Measurements from ENCODE around the gene ADAMTSL1.

The ADAMTSL1 gene

DNA sequence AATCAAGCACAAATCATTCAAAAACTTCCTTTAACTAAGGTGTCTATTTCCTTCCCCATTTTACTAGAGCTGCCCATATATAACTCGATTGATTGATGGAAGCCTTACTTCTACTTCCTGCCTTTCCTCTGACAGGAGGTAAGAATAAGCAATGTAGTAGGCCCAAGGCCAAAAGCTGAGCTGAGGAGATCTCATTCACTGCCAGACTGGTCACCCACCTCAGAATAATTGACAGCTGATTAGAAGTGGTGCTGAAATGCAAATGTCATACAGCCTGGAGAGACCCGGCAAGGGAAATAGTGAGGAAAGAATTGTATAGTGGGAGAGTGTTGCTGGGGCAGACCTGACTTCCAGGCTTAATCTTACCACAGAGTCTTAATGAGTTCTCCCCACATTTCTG, 319.2 kb downstream of the ADAMTSL1 start:
- no peak overlapping the region for H3K4me3 Mint-ChIP-seq

DNA sequence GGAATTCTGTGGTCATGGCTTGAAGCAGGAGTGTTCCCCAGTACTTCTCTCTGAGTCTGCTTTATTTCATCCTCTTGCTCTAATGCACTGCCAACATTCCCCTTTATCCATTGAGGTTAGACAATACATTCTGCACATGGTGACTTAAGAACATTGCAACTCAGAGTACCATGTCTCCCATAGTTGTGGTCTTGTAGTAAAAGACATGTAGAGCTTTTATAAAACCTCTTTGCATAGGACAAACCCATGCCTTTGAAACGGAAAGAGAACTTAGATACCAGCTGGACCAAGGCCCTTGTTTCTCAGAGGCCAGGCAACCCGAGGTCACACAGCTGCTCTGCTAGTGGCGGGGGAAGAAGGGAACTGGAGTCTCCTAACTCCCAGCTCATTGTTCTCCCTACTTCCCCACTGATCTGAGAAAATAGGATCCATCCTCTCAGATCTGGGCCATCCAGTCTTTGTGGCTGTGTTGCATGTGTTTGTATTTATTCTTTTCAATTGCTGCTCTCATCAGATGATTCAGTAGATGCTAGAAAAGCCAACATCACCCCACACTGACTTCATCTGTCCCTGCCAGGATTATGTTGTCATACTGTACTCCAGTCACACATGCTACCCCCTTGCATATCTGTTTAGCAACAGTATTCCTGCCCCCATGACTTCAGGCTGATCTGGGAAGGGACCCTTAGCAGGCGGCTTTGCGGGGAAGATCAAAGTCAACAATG, 322.2 kb downstream of the ADAMTSL1 start:
- Mint-ChIP-seq H3K27ac (no peak overlapping the region), H3K9me3 (no peaks in the 10 kb centered on the region), H3K4me3 (no peak overlapping the region), H3K4me1 (ENCODE audit: low read depth) (no peaks in the 10 kb centered on the region), H3K36me3 (ENCODE audit: low read depth) (no peaks in the 10 kb centered on the region), H3K27me3 (ENCODE audit: low read depth) (no peaks in the 10 kb centered on the region)
- no peak for DNase-seq (ENCODE audit: low spot score)

More for the DNA sequence above, 319.2 kb downstream of the ADAMTSL1 start:
- DNase-seq (ENCODE audit: low spot score) = no peak
- Mint-ChIP-seq H3K4me1 (ENCODE audit: low read depth) (no peaks in the 10 kb centered on the region), H3K27me3 (ENCODE audit: low read depth) (no peaks in the 10 kb centered on the region), H3K9me3 (no peaks in the 10 kb centered on the region), H3K36me3 (ENCODE audit: low read depth) (no peaks in the 10 kb centered on the region), H3K27ac (no peak overlapping the region)

DNA sequence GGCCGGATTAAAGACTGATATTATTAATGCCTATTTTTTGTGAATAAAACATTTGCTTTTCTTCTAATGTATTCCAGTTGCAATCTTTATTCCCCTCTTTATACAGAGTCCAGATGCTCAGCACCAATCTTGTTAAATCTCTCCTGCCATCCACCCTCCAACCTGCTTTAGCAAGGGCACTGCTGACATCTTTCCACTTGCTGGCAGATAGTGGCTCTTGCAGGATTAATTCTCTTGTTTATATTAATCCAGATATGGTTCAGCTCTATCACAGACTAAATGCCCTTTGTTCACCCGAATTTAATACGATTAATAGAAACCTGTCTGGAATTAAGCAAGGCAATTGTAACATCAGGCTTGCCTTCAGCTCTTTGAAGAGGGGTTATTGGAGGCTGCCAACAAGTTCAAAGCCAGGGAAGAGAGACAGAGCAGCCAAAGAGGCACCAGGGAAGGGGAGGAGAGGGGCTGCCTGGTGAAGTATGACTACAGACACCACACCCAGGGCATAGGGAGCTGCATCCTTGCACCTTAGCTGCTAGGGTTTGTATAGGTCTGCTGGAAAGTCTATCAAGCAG, 322.8 kb downstream of the ADAMTSL1 start:
- H3K9me3 Mint-ChIP-seq = no peaks in the 10 kb centered on the region
- no peak overlapping the region for H3K27ac Mint-ChIP-seq
- no peak for DNase-seq (ENCODE audit: low spot score)
- no peaks in the 10 kb centered on the region for H3K36me3 Mint-ChIP-seq (ENCODE audit: low read depth)
- no peaks in the 10 kb centered on the region for H3K4me1 Mint-ChIP-seq (ENCODE audit: low read depth)
- no peak overlapping the region for H3K4me3 Mint-ChIP-seq
- H3K27me3 Mint-ChIP-seq (ENCODE audit: low read depth) = no peaks in the 10 kb centered on the region

DNA sequence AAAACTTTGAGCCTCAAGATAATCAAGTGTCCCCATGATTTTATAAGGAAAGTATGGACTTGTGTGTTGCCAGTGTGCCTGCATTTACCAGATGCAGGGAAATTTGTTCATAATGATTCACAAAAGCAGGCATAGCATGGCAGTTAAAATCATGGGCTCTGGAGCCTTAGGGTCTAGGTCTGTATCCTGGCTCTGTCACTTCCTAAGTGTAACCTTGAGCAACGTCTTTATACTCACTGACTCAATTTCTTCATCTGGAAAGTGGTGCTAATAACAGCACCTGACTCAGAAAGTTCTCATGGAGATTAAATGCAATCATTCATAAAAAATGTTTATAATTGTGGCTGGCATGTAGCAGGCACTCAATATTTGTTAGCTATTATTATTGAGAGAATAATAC, 324.2 kb downstream of the ADAMTSL1 start:
- Mint-ChIP-seq H3K36me3 (ENCODE audit: low read depth) (no peaks in the 10 kb centered on the region), H3K4me3 (no peak overlapping the region)
- DNase-seq (ENCODE audit: low spot score) = no peak

DNA sequence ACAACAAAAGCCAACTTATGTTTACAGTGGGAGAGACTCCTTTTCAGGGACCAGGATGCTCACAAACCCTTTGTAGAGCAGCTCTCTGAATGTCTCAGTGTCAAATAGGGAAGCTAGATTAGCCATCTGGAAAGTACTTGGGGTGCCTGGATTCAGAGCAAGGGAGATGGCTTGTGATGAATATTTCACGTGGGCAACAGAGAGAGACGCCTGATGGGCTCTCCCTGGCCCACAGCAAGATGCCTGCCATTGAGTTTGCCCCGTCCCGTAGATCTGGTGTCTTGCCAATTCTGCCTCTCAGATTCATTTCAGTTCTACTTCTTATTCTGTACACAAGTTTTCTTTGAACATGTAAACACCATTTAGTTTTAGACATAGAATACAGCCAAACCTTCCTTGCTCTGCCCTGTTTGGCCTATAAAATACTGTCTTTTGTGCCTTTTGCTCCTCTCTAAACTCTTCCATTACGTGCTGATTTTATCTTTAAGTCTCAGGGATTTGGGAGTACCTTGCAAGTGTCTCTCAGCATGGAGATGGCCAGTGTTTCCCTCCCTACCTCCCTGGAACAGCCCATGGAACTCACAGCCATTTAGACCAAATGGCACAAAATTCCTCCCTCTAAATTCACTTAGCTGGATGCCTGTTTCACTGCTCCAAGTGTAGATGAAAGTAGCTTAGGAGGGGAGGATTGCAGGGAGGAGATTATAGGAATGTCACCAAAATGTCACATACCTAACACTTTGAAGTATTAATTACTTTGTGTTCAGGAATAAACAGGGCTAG, 324.7 kb downstream of the ADAMTSL1 start:
- H3K4me1 Mint-ChIP-seq (ENCODE audit: low read depth) = no peaks in the 10 kb centered on the region
- H3K4me3 Mint-ChIP-seq = no peak overlapping the region
- H3K36me3 Mint-ChIP-seq (ENCODE audit: low read depth) = no peaks in the 10 kb centered on the region
- no peaks in the 10 kb centered on the region for H3K27me3 Mint-ChIP-seq (ENCODE audit: low read depth)
- no peaks in the 10 kb centered on the region for H3K9me3 Mint-ChIP-seq
- no peak overlapping the region for H3K27ac Mint-ChIP-seq
- no peak for DNase-seq (ENCODE audit: low spot score)

More for the DNA sequence above, 324.2 kb downstream of the ADAMTSL1 start:
- Mint-ChIP-seq H3K4me1 (ENCODE audit: low read depth) (no peaks in the 10 kb centered on the region), H3K9me3 (no peaks in the 10 kb centered on the region), H3K27ac (no peak overlapping the region), H3K27me3 (ENCODE audit: low read depth) (no peaks in the 10 kb centered on the region)

DNA sequence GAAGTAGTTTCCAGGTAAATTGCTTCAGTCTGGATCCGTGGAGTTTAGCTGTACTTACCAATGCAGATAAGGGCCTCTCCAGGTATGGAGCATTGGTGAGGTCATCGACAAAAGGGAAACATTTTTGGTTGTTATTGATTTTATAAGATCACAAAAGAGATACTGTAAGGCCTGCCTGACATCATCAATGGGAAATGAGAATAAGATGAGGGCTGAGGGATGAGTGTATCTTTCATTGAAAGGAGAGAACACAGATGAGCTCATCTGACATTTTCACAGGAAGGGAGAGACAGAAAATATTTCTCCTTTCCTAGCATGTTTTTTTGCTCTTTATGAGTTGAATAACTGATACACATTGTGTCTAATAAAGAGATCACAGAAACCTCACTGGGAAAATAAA, 325.5 kb downstream of the ADAMTSL1 start:
- no peak for DNase-seq (ENCODE audit: low spot score)
- Mint-ChIP-seq H3K27me3 (ENCODE audit: low read depth) (no peaks in the 10 kb centered on the region), H3K27ac (no peak overlapping the region), H3K9me3 (no peaks in the 10 kb centered on the region), H3K36me3 (ENCODE audit: low read depth) (no peaks in the 10 kb centered on the region), H3K4me1 (ENCODE audit: low read depth) (no peaks in the 10 kb centered on the region), H3K4me3 (no peak overlapping the region)

DNA sequence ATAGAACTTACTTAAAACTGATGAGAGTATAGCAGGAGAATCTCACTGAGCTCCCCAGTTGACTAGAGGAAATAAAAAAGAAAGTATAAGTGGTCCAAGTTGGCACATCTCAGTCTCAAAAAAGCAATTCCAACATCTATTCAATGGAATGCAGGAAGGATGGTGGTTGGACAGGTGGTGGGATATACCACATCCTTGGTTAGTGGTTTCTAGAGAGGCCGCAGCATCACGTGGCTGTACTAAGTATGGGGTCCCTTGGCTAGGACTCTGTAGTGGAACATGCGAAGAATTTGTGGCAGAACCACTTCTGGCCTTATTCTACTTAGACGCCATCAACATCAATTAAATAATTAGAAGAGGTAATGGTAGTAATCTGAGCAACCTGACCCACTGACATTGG, 326.6 kb downstream of the ADAMTSL1 start:
- Mint-ChIP-seq H3K27me3 (ENCODE audit: low read depth) (no peaks in the 10 kb centered on the region), H3K36me3 (ENCODE audit: low read depth) (no peaks in the 10 kb centered on the region), H3K4me3 (no peak overlapping the region), H3K27ac (no peak overlapping the region), H3K9me3 (no peaks in the 10 kb centered on the region), H3K4me1 (ENCODE audit: low read depth) (no peaks in the 10 kb centered on the region)
- DNase-seq (ENCODE audit: low spot score) = no peak

DNA sequence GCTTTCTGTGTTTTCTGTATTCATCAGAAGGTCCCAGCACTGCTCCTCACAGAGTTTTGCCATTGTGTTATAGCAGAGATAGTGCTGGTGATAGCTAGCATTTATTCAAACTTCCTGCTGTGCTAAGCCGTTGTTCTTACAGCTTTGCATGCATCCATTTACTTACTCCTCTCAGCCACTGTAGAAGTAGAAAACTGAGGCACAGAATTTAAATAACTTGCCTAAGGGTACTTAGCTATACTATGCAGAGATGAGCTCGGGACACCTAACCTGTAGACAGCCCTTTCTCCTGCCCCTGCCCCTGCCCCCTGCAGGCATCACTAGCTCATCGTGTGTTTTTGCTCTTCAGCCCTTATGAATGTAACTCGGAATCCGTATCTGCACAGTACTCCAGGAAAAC, 331.4 kb downstream of the ADAMTSL1 start:
- DNase-seq (ENCODE audit: low spot score) = no peak
- H3K9me3 Mint-ChIP-seq = no peaks in the 10 kb centered on the region
- no peak overlapping the region for H3K4me3 Mint-ChIP-seq
- H3K4me1 Mint-ChIP-seq (ENCODE audit: low read depth) = no peaks in the 10 kb centered on the region
- H3K27ac Mint-ChIP-seq = no peak overlapping the region
- H3K27me3 Mint-ChIP-seq (ENCODE audit: low read depth) = no peaks in the 10 kb centered on the region
- H3K36me3 Mint-ChIP-seq (ENCODE audit: low read depth) = no peaks in the 10 kb centered on the region

DNA sequence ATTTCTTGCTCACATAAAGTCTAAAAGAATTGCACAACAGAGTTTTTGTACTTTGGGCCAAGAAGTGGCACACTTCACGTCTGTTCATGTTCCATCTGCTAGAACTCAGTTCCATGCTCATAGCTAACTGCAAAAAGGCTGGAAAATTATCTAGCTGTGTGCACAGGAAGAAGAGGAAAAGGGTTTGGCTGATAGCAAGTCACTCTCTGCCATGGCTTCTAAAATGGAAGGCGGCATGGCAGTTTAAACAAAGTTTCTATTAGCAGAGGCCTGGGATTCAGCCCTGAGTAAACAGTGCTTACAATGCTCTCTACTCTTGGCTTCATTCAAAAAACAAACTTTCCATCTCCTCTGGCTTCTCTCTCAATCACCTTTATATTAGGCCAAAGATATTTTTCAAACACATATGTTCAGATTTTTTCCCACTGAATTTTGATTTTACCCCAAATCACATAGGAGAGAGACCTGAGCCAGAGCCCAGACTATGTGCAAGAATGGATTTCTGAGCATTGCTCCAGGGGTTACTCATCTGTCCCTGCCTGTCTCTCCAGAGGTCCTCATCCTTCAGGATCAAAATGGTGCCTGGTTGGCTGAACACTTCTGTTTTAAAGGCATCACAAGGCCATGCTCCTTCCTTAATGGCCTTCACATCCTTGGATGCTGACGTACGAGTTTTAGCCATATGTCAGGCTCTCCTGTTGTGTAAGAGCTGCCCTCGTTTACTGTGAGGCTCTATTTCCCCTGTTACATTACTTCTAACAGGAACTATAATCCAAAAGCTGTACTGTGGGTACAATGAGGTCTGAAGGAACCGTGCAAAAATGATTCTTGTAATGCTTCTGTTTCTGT, 332.5 kb downstream of the ADAMTSL1 start:
- Mint-ChIP-seq H3K9me3 (no peaks in the 10 kb centered on the region), H3K36me3 (ENCODE audit: low read depth) (no peaks in the 10 kb centered on the region), H3K27ac (no peak overlapping the region), H3K4me1 (ENCODE audit: low read depth) (no peaks in the 10 kb centered on the region), H3K4me3 (no peak overlapping the region), H3K27me3 (ENCODE audit: low read depth) (no peaks in the 10 kb centered on the region)
- no peak for DNase-seq (ENCODE audit: low spot score)

DNA sequence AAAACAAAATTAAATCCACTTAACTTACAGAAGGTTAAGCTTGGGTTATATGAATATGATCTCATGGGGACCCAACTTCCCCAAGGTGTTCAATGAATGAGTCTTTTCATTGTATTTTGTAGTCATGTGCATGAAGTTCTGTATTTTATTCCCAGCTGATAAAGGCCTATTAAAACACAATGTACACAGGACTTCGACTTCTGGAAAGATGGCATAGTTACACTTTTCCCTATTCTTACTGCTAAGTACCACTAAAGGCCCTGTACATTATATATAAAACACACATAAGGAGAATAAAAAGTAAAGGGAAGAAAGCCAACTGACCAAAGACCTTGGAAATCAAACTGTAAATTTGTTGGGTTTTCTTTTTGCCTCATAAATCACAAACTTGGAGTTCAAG, 336.6 kb downstream of the ADAMTSL1 start:
- Mint-ChIP-seq H3K4me3 (no peak overlapping the region), H3K36me3 (ENCODE audit: low read depth) (no peaks in the 10 kb centered on the region), H3K27ac (no peak overlapping the region), H3K9me3 (no peaks in the 10 kb centered on the region), H3K27me3 (ENCODE audit: low read depth) (no peaks in the 10 kb centered on the region), H3K4me1 (ENCODE audit: low read depth) (no peaks in the 10 kb centered on the region)
- no peak for DNase-seq (ENCODE audit: low spot score)

DNA sequence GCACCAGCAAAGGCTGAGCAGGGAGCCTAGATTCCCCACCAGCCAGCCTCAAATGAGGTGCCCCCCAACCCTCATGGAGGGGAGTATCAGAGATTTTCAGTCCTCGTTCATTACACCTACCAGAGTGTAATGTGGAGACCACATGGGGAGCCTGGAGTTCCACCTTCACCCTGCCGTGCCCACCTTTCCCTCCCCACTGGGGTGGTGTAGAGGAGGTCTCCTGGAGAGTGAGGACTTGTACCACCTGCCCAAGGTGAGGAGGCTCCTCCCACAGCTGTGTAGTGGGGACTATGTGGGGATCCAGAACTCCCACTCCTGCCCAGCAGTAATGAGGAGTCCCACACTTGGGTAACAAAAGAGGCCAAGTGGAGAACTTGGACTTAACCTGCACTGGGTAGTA, 337.2 kb downstream of the ADAMTSL1 start:
- H3K9me3 Mint-ChIP-seq = no peaks in the 10 kb centered on the region
- H3K36me3 Mint-ChIP-seq (ENCODE audit: low read depth) = no peaks in the 10 kb centered on the region
- no peak overlapping the region for H3K27ac Mint-ChIP-seq
- H3K4me1 Mint-ChIP-seq (ENCODE audit: low read depth) = no peaks in the 10 kb centered on the region
- H3K4me3 Mint-ChIP-seq = no peak overlapping the region
- no peaks in the 10 kb centered on the region for H3K27me3 Mint-ChIP-seq (ENCODE audit: low read depth)
- DNase-seq (ENCODE audit: low spot score) = no peak

DNA sequence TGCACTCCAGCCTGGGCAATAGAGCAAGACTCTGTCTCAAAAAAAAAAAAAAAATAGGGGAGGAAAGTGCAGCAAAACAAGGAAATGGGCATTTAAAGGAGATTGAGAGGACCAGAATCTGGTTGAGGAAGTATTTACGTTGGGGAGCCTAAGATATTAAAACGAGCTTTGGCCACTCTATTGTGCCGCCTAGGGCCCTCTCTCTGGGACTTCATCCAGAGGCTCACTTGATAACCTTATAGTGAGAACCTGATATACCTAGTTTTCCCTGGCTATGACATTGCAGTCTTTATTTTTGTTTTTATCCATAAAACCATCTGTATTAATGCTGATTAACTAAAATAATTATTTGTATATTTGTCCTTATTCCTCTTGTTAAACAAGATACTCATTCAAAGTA, 345.5 kb downstream of the ADAMTSL1 start:
- Mint-ChIP-seq H3K27ac (no peak overlapping the region), H3K9me3 (no peaks in the 10 kb centered on the region), H3K36me3 (ENCODE audit: low read depth) (no peaks in the 10 kb centered on the region), H3K27me3 (ENCODE audit: low read depth) (no peaks in the 10 kb centered on the region), H3K4me3 (no peak overlapping the region), H3K4me1 (ENCODE audit: low read depth) (no peaks in the 10 kb centered on the region)
- DNase-seq (ENCODE audit: low spot score) = no peak

DNA sequence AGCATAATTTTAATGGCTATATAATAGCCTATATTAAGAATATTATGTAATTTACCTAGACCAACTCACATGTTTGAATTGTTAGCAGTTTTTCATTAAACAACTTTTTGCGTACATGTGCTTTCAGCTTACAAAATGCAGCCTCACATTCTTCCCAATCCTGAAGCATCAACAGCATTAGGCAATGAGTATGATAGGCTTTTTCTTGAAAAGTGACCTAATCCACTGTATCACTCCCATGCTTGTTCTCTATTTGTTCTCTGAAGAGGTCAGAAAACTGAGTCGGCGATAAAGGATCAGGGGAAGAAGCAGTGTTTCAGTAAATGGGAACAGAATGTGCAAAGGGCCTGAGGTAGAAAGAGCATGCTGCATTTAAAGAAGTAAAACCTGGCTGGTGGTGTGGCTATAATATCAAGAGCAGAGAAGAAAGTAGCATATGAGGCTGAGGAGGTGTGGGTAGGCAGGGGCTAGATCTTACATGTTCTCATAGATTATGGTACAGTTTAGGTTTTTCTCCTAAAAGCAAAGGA, 346.7 kb downstream of the ADAMTSL1 start:
- no peak overlapping the region for H3K4me3 Mint-ChIP-seq
- H3K36me3 Mint-ChIP-seq (ENCODE audit: low read depth) = no peaks in the 10 kb centered on the region
- no peak for DNase-seq (ENCODE audit: low spot score)
- H3K27ac Mint-ChIP-seq = no peak overlapping the region
- H3K9me3 Mint-ChIP-seq = no peaks in the 10 kb centered on the region
- peaks cover 4% of the 10 kb centered on the region for H3K4me1 Mint-ChIP-seq (ENCODE audit: low read depth)
- no peaks in the 10 kb centered on the region for H3K27me3 Mint-ChIP-seq (ENCODE audit: low read depth)
